Activated CD8-positive, alpha-beta memory T cell treated with anti-CD3 and anti-CD28 coated beads for 24 hours (primary cell): ENCODE measurements around the gene MGAT5B.

Experiments
- DNase-seq: peaks from one replicate; pipeline ENCODE4 v3.0.0-alpha.2; 2020

MGAT5B gene

GRCh38 chr17:76932402-76933333 lies 64.5 kb downstream of the MGAT5B start:
- DNase-seq: no peak

DNA sequence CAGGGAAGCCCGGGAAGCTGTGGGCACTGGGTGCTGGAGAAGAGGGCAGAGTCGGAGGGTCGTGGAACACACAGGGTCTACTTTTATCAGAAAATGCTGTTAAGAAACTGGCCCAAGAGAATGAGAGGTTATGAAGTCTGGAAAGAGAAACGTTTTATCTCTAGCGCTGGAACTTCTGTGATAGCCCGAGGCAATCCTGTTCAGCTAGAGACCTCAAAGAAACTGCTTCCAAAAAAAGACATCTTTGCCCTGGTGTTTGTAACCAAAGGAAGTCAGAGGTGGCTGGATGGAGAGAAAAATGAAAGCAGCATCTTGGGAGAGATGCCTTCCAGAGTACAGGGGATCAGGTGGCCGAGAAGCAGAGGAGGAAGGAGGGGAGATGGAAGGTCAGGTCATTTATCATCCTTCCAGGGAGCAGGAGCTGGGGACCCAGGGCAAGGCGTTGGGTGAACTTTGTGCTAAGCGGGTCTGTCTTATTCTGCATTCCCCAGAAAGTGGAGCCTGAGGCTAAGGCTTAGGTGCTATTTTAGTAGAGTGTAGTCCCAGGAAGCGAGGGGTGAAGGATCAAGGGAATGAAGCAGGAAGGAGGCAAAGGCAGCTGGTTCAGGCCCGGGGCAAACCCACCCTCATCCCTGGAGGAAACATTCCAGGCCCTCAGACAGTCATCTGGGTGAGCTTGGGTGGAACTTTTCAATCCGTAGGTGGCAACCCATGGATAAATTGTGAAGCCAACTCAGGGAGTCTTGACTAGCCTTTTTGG lies 66.5 kb downstream of the MGAT5B start:
- no peak for DNase-seq

DNA sequence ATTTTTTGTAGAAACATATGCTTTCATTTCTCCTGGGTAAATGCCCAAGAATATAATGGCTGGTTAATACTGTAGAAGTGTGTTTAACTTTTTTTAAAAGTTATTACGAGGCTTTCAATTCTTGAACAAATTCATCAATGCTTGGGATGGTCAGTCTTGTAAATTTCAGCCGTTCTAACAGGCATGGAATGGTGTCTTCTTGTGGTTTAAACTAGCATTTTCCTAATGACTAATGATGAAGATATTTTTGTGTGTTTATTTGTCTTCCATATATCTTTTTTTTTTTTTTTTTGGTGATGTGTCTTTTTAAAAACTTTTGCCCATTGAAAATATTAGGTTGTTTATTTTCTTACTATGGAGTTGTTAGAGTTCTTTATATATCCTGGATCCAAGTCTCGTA lies 67.1 kb downstream of the MGAT5B start:
- DNase-seq: no peak

DNA sequence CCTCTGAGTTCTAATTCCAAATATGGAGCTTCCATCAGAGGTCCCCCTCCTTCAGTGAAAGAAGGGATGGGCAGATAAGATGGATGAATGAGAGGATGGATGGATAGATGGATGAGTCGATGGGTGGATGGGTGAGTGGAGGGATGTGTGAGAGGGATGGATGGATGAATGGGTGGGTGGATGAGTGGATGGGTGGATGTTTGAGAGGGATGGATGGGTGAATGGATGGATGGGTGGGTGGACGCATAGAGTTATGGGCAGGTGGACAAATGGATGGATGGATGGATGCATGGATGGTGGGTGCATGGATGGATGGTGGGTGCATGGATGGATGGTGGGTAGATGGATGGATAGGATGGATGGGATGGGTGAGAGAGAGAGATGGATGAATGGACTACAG lies 69.0 kb downstream of the MGAT5B start:
- no peak for DNase-seq

- DNase-seq: no peak
Measured at GRCh38 chr17:76938009-76938408, 69.8 kb downstream of the MGAT5B start.

DNA sequence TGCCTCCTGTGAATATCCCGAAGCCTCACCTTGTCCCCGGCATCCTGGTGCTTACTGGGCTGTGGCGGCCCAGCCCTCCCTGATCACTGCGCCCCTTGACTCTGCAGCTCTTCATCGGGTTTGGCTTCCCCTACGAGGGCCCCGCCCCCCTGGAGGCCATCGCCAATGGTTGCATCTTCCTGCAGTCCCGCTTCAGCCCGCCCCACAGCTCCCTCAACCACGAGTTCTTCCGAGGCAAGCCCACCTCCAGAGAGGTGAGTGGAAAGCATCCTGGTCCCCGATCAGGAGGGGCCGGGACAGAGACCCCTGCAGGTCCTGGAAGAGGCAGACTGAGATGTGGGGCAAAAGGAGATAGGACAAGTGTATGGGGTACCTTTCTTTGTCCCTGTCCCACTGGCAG lies 72.1 kb downstream of the MGAT5B start:
- DNase-seq: no peak

DNA sequence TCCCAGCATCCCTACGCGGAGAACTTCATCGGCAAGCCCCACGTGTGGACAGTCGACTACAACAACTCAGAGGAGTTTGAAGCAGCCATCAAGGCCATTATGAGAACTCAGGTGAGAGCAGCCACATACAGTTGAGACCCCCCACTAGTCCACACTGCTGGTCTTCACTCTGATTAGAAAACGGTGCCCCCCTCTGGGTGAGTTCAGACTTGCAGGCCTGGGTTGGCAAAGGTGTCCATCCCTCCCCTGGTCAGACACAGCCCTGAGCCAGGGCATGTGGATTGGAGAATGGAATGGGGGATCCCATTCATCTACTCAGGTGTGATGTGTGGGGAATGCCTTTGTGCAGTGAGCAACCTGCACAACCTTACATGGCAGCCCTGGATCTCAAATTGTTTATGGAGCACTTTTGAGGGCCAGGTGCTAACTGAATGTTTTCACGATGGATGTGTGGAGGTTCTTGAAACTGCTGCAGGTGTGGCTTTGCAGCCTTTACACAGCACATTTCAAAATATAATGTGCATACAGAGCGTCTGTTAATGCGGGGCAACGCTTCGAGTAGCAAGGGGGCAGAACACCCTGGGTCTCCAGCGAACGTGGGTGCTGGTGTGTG lies 72.6 kb downstream of the MGAT5B start:
- DNase-seq: no peak

DNA sequence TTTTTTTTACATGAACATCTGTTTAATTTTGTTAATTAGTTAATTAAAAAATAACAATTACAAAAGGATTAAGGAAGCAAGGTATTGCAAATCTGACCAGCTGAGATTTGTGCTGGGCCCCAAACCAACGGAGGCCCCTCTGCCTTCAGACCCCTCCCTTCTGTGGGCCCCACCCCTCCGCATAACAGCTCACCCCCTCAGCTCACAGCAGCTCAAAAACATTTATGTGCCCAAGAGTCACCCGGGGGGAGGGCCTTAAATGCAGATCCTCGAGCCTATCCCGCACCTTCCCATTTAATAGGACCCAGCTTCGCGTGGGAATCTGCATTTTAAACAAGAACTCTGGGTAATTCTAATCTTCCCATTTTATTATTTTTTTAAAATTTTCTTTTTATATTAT lies 75.0 kb downstream of the MGAT5B start:
- no peak for DNase-seq

GRCh38 chr17:76943781-76944213 lies 75.6 kb downstream of the MGAT5B start:
- DNase-seq: no peak

DNA sequence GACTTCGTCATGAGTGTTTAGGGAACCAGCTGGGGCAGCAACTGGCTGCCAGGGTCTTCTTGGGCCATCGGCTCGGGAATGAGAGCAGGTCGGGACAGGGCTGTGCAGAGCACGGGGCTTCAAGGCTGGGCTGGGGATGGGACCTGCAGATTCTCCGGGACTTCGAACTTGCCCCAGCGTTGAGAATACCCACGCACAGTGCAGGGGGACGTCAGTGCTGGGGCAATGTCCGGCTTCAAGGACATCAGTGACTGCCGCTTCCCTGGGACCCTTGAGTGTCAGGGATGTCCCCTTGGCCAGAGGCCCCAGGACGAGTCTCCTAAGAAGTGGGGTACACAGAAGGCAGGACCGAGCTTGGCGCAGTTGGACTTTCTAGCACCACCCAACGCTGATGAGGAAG lies 76.3 kb downstream of the MGAT5B start:
- no peak for DNase-seq

DNA sequence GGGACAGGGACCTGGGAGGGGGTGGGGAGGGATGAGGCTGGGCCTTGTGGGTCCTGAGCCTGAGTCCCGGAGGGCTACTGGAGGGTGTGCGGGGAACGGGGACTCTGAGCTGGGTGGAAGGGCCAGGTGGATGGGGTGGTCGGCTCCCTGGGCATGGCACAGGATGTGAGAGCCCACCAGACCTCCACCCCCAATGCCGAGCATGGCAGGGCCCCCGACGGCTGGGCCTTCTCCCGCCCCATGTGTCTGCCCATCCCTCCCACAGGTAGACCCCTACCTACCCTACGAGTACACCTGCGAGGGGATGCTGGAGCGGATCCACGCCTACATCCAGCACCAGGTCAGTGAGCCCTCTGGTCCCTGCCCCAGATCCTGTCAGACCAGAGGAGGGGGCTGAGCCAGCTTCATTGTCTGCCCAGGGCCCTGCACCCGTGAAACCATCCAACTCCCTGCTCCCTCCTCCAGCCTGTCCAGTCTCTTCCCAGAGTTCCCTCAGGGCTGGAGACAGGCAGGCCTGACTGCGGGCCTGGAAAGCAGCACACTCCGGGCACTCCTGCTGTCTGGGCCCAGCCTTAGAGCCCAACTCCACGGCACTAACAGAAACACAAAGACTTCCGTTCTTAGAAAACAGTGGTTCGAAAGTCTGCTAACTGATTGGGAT lies 78.0 kb downstream of the MGAT5B start:
- DNase-seq: no peak

DNA sequence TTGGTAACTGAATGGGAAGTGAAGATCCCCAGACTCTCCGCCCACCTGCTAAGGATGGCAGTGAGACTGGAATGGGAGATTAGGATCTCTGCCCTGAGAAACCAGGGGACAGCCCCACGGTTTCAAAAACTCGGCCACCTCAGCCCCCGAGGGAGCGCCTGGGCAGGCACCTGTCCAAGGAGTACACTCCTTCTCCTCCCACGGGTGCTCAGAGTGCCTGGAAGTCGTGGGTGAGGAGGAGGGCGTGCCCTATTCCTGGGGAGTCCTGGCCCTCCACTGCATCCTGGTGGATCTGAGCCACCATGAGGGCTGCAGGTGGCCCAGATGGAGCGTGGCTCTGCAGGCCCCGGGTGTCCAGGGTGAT lies 78.5 kb downstream of the MGAT5B start:
- DNase-seq: no peak

DNA sequence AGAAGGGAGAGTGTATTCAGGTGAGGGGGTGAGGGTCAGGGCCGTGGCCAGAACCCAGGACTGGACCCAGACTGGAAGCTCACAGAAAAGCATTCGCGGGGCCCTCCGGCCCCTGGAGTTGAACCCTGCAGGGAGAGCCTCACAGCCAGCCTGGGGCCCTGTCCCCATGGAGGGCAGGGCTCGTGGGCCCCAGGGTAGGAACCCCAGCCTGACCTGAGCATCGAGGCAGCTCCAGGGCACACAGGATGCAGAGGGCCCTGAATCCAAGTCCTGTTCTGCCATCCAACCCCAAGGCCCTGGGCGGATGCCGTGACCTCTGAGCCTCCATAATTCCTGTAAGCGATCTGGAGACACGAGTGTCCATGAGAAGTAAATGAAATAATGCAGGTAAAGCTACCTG lies 79.1 kb downstream of the MGAT5B start:
- no peak for DNase-seq

- DNase-seq: no peak
Measured at GRCh38 chr17:76947771-76948170, 79.6 kb downstream of the MGAT5B start.

- DNase-seq: no peak
Measured at GRCh38 chr17:76948301-76948700, 80.1 kb downstream of the MGAT5B start.

- DNase-seq: no peak
Measured at GRCh38 chr17:76948726-76949342, 80.6 kb downstream of the MGAT5B start.

DNA sequence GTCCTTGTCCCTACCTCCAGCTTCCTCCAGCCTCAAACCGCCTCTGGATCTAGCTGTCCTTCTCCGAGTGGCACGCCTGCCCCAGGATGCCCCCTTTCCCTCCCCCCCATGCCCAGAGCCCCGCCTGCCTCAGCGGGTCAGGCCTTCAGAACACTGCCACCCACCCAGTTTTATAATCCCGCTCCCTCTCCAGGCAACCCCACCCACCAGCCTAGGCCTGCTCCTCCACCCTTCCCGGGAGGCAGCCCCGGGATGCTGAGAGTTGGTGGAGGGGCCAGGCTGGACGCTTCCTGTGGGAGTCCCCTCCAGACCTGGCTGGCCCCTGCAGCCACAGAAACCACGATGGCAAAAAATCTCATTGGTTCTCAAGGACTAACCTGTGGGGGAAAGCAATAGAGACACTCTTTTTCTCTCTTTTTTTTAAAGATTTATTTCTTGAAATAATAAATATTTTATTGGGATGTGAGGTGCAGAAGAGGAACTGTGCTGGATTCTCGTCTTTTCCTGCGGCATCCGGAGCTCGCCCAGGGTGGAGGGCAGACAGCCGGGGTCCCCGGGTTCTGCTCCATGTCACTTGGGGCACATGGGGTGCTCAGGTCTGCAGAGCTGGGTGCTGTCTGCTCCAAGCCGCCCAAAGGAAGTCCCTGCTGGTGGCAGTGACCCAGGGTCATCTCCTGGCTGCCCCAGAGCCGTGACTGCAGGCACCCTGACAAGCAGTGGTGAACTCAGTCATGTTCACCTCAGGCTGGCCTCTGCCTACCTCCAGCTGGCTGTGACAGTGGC lies 81.9 kb downstream of the MGAT5B start:
- no peak for DNase-seq

DNA sequence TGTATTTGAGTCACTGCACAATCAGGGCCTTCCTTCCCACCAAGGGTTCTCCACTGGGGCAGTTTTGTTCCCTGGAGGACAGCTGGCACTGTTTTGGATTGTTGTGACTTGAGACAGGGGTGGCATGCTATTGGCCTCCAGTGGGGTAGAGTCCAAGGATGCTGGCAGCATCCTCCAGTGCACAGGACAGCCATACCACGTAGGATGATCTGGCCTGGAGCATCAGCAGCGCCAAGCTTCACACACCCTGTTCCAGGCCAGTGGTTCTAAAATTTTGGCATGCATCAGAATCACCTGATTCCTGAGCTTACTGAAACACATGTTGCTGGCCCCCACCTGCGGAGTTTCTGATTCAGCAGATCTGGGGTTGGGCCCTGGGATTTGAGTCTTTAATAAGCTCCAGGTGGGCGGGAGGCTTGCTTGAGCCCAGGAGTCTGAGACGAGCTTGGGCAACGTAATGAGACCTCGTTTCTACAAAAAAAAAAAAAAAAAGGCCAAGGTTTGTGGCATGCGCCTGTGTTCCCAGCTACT lies 83.2 kb downstream of the MGAT5B start:
- no peak for DNase-seq

- DNase-seq: no peak
Measured at GRCh38 chr17:76952402-76952801, 84.2 kb downstream of the MGAT5B start.

DNA sequence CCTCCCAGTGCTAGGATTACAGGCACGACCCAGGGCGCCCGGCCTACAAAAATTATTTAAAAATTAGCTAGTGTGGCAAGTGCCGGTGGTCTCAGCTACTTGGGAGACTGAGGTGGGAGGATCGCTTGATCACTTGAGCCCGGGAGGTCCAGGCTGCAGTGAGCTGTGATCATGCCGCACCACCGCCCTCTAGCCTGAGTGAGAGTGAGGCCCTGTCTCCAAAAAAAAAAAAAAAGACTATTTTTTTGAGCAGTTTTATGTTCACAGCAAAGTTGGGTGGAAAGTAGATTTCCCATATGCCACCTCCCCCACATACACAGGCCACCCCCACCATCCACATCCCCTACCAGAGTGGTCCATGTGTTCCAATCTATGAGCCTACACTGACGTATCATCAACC lies 84.9 kb downstream of the MGAT5B start:
- no peak for DNase-seq

DNA sequence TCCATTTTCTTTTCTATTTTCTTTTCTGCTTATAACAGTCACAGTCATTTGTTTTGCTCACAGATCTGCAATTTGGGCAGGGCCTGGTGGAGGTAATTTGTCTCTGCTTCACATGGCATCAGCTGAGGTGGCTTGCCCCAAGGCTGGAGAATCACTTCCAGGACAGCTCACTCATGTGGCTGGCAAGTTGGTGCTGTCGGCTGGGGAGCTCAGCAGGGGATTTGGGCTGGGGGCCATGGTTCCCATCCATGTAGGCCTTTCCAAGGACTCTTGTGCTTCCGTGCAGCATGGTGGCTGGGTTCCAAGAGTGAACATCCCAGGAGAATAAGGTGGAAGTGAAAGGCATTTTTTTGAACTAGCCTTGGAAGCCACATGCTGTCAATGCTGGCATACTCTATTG lies 85.7 kb downstream of the MGAT5B start:
- DNase-seq: no peak

DNA sequence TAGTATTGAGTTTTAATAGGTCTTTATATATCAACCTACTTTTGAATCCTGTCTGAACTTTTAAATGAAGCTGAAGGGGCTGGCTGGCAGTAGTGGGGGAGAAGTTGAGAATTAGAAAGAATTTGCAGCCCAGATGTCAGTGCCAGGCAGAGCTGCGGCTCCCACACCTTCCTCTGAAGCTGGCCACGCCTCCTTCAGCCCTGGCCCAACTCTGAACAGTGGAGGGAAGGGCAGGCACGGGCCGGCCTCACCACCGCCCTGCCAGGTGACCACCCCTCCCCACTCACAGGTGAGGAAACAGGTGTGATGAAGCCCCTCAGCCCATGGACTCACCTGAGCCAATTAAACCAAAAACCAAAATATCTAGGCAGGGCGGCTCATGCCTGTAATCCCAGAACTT lies 87.0 kb downstream of the MGAT5B start:
- no peak for DNase-seq
